Endothelial cell of umbilical vein (primary cell): ENCODE data around the gene COMMD7. TPM values are rescaled to one million over a fixed set of nuclear protein-coding genes. Genes with fewer than 3 reads are reported as not detected.

Source experiments
- BruUV-seq: library from RNA; stranded (reverse); fragments of 400-500 nt; replicated peaks from 2 replicates; lab custom pipeline; 2021; lab: Mats Ljungman, UMichigan
- CTCF ChIA-PET: fragments of 300-600, 350-600 bp; sonication (Branson Sonifier 250); formaldehyde crosslinking; loops from one replicate; lab custom pipeline; 2021; ENCODE audit warnings: antibody characterized with exemption, inconsistent platforms; lab: Charles Lee
- POLR2A ChIA-PET: fragments of 300-600, 350-600 bp; sonication (Branson Sonifier 250); formaldehyde crosslinking; loops from one replicate; lab custom pipeline; 2021; ENCODE audit warnings: antibody characterized with exemption, inconsistent platforms; lab: Charles Lee
- DNase-seq: peaks from one replicate; pipeline ENCODE4 v3.0.0-alpha.2; 2011; ENCODE audit warnings: low read depth, low spot score
- FAIRE-seq: peaks from 2 replicates; lab custom pipeline; 2011; peaks lifted over from hg19 to GRCh38; lab: Jason Lieb, UNC
- H2AFZ ChIP-seq: 2 replicates; pipeline ENCODE4 v1.6.0; 2012; ENCODE audit warnings: low read depth, low read length, control low read depth, inconsistent platforms
- H3K27ac ChIP-seq: 2 replicates; pipeline ENCODE4 v1.5.1; 2011; ENCODE audit warnings: low read depth, mild to moderate bottlenecking, control low read depth, low read length, moderate library complexity; ENCODE audit not compliant: insufficient read depth
- H3K27me3 ChIP-seq, 2 experiments: 2 replicates each; pipeline versions ENCODE4 v1.6.0 to v1.6.1; 2011; ENCODE audit warnings: low read length in 2 of 2, mixed read lengths in 1 of 2; ENCODE audit not compliant: control insufficient read depth in 2 of 2, insufficient read depth in 2 of 2
- H3K36me3 ChIP-seq, 2 experiments: 2 replicates in 1 of 2; 3 replicates in 1 of 2; pipeline ENCODE4 v1.5.1; 2011; ENCODE audit warnings: low read length in 2 of 2, mild to moderate bottlenecking in 1 of 2, moderate library complexity in 1 of 2; ENCODE audit not compliant: control insufficient read depth in 2 of 2, insufficient read depth in 2 of 2; ENCODE audit errors: extremely low read depth in 1 of 2
- H3K4me1 ChIP-seq: 3 replicates; pipeline ENCODE4 v1.5.1; 2011; ENCODE audit warnings: mild to moderate bottlenecking, low read length; ENCODE audit not compliant: control insufficient read depth, insufficient read depth; ENCODE audit errors: extremely low read depth
- H3K4me2 ChIP-seq: 2 replicates; pipeline ENCODE4 v1.6.1; 2011; ENCODE audit warnings: low read length, control low read depth, mixed read lengths; ENCODE audit not compliant: insufficient read depth
- H3K4me3 ChIP-seq, 3 experiments: fragments of 200-600 bp in 1 of 3; sonication (generic), shearing (Covaris generic) in 1 of 3; replicated peaks in 1 of 3; 2 replicates each; pipeline ENCODE4 v1.5.1; 2011 to 2016; ENCODE audit warnings: control low read depth in 3 of 3, low read length in 3 of 3, mild to moderate bottlenecking in 2 of 3, inconsistent platforms in 1 of 3, low read depth in 1 of 3, moderate library complexity in 1 of 3; ENCODE audit not compliant: insufficient read depth in 1 of 3
- H3K79me2 ChIP-seq: 2 replicates; pipeline ENCODE4 v1.6.0; 2012; ENCODE audit warnings: low read length, inconsistent platforms; ENCODE audit not compliant: control insufficient read depth, insufficient read depth
- H3K9ac ChIP-seq: replicated peaks from 2 replicates; pipeline ENCODE3; 2011; ENCODE audit warnings: low read length, control low read depth; ENCODE audit not compliant: insufficient read depth; ENCODE audit errors: extremely low read depth
- H3K9me1 ChIP-seq: replicated peaks from 3 replicates; pipeline ENCODE4 v1.6.0; 2011; ENCODE audit warnings: mild to moderate bottlenecking, low read length; ENCODE audit not compliant: control insufficient read depth, insufficient read depth; ENCODE audit errors: extremely low read depth
- H3K9me3 ChIP-seq: replicated peaks from 2 replicates; pipeline ENCODE4 v1.5.1; 2012; ENCODE audit warnings: low read length, inconsistent platforms; ENCODE audit not compliant: control insufficient read depth, insufficient read depth
- H4K20me1 ChIP-seq: replicated peaks from 2 replicates; pipeline ENCODE3; 2011; ENCODE audit warnings: mild to moderate bottlenecking, low read length; ENCODE audit not compliant: control insufficient read depth, insufficient read depth; ENCODE audit errors: extremely low read depth
- CTCF ChIP-seq, 2 donors: IDR thresholded peaks; 1 replicate in 1 of 2; 2 replicates in 1 of 2; pipeline ENCODE4 v1.5.1; 2011; ENCODE audit warnings: low read length in 2 of 2, mild to moderate bottlenecking in 2 of 2, moderate library complexity in 2 of 2, control low read depth in 1 of 2, inconsistent platforms in 1 of 2, low read depth in 1 of 2; ENCODE audit not compliant: insufficient read depth in 1 of 2; ENCODE audit errors: extremely low read depth in 1 of 2
- EZH2 ChIP-seq: IDR thresholded peaks from 2 replicates; pipeline ENCODE4 v1.6.1; 2012; ENCODE audit warnings: borderline replicate concordance, low read depth, mild to moderate bottlenecking, moderate library complexity, low read length, inconsistent platforms; ENCODE audit not compliant: severe bottlenecking
- GATA2 ChIP-seq: IDR thresholded peaks from 2 replicates; pipeline ENCODE4 v1.7.0; 2011; ENCODE audit warnings: low read depth, mild to moderate bottlenecking, moderate library complexity, mixed read lengths, low read length; ENCODE audit not compliant: insufficient read length, insufficient read depth
- MYC ChIP-seq: IDR thresholded peaks from one replicate; pipeline ENCODE4 v1.6.1; 2011; ENCODE audit warnings: mild to moderate bottlenecking, low read depth, low read length
- POLR2A ChIP-seq: IDR thresholded peaks from 2 replicates; pipeline ENCODE4 v1.6.1; 2012; ENCODE audit warnings: low read depth, mild to moderate bottlenecking, control low read depth, low read length
- POLR2AphosphoS5 ChIP-seq: IDR thresholded peaks from 2 replicates; pipeline ENCODE4 v1.6.1; 2012; ENCODE audit warnings: low read depth, mild to moderate bottlenecking, control low read depth, low read length, moderate library complexity; ENCODE audit not compliant: insufficient read depth
- dilution Hi-C: fragments of 300-500 bp; cut with MboI; formaldehyde crosslinking; loops from one replicate; pipeline ENCODE4 v1.15.0; 2019; ENCODE audit warnings: low sequenced_read_pairs; ENCODE audit not compliant: extremely low pct_ligation_motif_present
- intact Hi-C: fragments of 100-400 bp; cut with micrococcal nuclease; formaldehyde crosslinking; loops from one replicate; pipeline ENCODE4 v1.10.0; 2022
- polyA plus RNA-seq, 4 experiments: library from polyadenylated mRNA; depleted of rRNA in 3 of 4; stranded (reverse) in 3 of 4; unstranded in 1 of 4; fragments of >200 nt; gene quantifications; 2 replicates each; pipeline versions ENCODE4 v1.2.1 to v1.2.3, GENCODE V29; 2011 to 2012; ENCODE audit warnings: missing spikeins in 1 of 4
- total RNA-seq: library from RNA; stranded (reverse); gene quantifications from 2 replicates; pipeline ENCODE4 v1.2.3, GENCODE V29; 2021
- TF ChIP-seq, protein P1 (sequence below): IDR thresholded peaks from 2 replicates; pipeline ENCODE4 v1.6.1; 2011; ENCODE audit not compliant: insufficient read depth, insufficient read length

The COMMD7 gene
- total and polyA plus RNA-seq, 2 donors (not counting 3 experiments of a cell fraction or from before 2014, with no cell fraction given) = 58.8 to 72.9 TPM

DNA sequence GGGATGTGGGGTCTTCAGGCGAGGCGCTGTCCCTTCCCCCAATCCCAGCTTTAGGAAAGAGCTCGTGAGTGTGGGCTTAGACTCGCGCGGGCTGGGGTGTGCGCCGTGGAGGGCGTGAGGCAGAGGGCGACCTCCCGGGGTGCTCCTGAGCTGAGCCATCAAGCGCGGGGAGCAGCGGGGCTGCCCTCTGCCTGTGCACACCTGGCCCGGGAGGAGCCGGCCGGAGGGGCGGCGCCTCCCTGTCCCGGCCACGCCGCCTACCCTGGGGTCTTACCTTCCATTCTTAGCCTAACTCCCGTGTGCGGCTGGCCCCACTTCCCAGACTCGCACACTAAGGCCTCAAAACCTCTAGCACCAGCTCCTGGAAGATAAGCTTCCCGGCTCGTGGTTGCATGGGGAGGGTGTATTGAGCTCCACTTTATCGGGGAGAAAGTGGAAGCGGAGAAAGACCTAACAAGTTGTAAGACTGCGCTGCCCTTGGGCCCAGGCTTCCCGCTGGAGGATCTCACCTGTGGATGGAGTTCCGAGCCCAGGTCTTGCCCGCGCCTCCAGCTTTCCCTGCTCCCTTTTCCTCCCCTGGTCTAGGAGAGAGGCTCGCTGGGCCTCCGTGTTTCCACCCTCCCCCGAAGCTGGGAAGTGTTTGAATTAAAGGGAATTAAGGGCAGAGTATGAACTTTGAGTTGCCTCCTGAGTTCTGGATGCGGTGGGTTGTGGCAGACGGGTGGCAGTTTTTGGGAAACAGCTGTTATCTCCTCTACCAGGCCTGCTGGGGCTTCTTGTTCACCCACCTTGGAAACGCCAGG is 20.1 kb upstream of the COMMD7 start:
- H2AFZ ChIP-seq = peak overlapping the region; percentile 95
- BruUV-seq = TSS peak; percentile 22
- peak overlapping the region; percentile 73 to 92 (median 88) for H3K4me3 ChIP-seq
- H3K4me2 ChIP-seq = peak overlapping the region; percentile 74
- no peaks in the 10 kb centered on the region for H3K36me3 ChIP-seq
- H4K20me1 ChIP-seq = no peaks in the 10 kb centered on the region
- FAIRE-seq (no peak), DNase-seq (no peak)
- H3K9me1 ChIP-seq = no peaks in the 10 kb centered on the region
- no peaks in the 10 kb centered on the region for H3K79me2 ChIP-seq
- H3K9ac ChIP-seq = no peak overlapping the region
- intact Hi-C loops (loop anchor here (1.0 kb wide), 1 partner anchor 89 kb away; no protein-coding TSS in a partner anchor), dilution Hi-C loops (no loop called here)
- no peak overlapping the region for H3K27ac ChIP-seq
- CTCF ChIA-PET = interaction anchor here (1.0 to 7.3 kb wide), 11 partner anchors 13 to 90 kb away, joined by 3 to 77 read pairs (median 7); partner anchors contain the start of genes C20orf203 and COMMD7
- no peaks in the 10 kb centered on the region for H3K9me3 ChIP-seq
- H3K27me3 ChIP-seq = no peaks in the 10 kb centered on the region
- POLR2A ChIA-PET = interaction anchor here (0.9 kb wide), 1 partner anchor 20 kb away, joined by 5 read pairs; the partner anchor contains the start of gene COMMD7
- TF ChIP-seq, protein P1, sequence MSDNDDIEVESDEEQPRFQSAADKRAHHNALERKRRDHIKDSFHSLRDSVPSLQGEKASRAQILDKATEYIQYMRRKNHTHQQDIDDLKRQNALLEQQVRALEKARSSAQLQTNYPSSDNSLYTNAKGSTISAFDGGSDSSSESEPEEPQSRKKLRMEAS = no peak
- TF ChIP-seq GATA2 (no peak), MYC (no peak), POLR2AphosphoS5 (no peak), POLR2A (no peak), EZH2 (no peak), CTCF (IDR thresholded peaks at IDR 0.05; ENCODE audit: extremely low read depth in 1 of 2, insufficient read depth in 1 of 2, low read depth in 1 of 2, low read length in 2 of 2) (no peak)
- peaks cover 14% of the 10 kb centered on the region for H3K4me1 ChIP-seq
